Naive thymus-derived CD4-positive, alpha-beta T cell (primary cell): ENCODE data around the gene SLC2A4. TPM values are rescaled to one million over a fixed set of nuclear protein-coding genes. Genes with fewer than 3 reads are reported as not detected.

Experiments used
- ATAC-seq: fragments of 150-1000 bp; cut with Tn5 transposase; 2 replicates; pipeline ENCODE4 v1.10.0; 2021; ENCODE audit warnings: mild to moderate bottlenecking, moderate library complexity
- CTCF ChIA-PET: fragments of 350-600 bp; sonication (Branson Sonifier 250); formaldehyde crosslinking; loops from one replicate; lab custom pipeline; 2021; ENCODE audit warnings: antibody characterized with exemption; lab: Charles Lee
- POLR2A ChIA-PET: fragments of 350-600 bp; sonication (Branson Sonifier 250); formaldehyde crosslinking; loops from one replicate; lab custom pipeline; 2021; ENCODE audit warnings: antibody characterized with exemption, inconsistent platforms; lab: Charles Lee
- DNase-seq, 9 donors: peaks; one replicate each; pipeline versions ENCODE4 v3.0.0 to v3.0.0-alpha.2; 2020 to 2022; ENCODE audit warnings: mixed read lengths in 1 of 9
- H3K27ac ChIP-seq: one replicate; pipeline ENCODE4 v1.7.0; 2013; ENCODE audit warnings: mild to moderate bottlenecking, low read depth, low read length, moderate library complexity
- H3K27me3 ChIP-seq, 2 donors: one replicate each; pipeline ENCODE4 v1.7.0; 2013; ENCODE audit warnings: low read length in 2 of 2, mild to moderate bottlenecking in 2 of 2, moderate library complexity in 2 of 2; ENCODE audit not compliant: control insufficient read depth in 2 of 2, insufficient read depth in 2 of 2
- H3K36me3 ChIP-seq, 3 experiments: 1 replicate in 2 of 3; 2 replicates in 1 of 3; pipeline ENCODE4 v1.7.0; 2013; ENCODE audit warnings: low read length in 3 of 3, mild to moderate bottlenecking in 3 of 3, moderate library complexity in 1 of 3; ENCODE audit not compliant: insufficient read depth in 3 of 3, control insufficient read depth in 2 of 3
- H3K4me1 ChIP-seq, 2 donors: one replicate each; pipeline ENCODE4 v1.7.0; 2013; ENCODE audit warnings: low read length in 2 of 2, mild to moderate bottlenecking in 2 of 2, moderate library complexity in 1 of 2; ENCODE audit not compliant: control insufficient read depth in 2 of 2, insufficient read depth in 2 of 2
- H3K4me3 ChIP-seq: 2 replicates; pipeline ENCODE4 v1.7.0; 2013; ENCODE audit warnings: mild to moderate bottlenecking, low read length
- H3K9me3 ChIP-seq, 3 experiments: 1 replicate in 2 of 3; 2 replicates in 1 of 3; pipeline ENCODE4 v1.7.0; 2013; ENCODE audit warnings: low read length in 3 of 3; ENCODE audit not compliant: control insufficient read depth in 2 of 3
- H3K27ac Mint-ChIP-seq, 9 donors: one replicate each; pipeline ENCODE4 v1.8.0; 2020 to 2022; ENCODE audit warnings: mixed read lengths in 9 of 9, mild to moderate bottlenecking in 8 of 9, moderate library complexity in 5 of 9, inconsistent platforms in 2 of 9
- H3K27me3 Mint-ChIP-seq, 5 donors: one replicate each; pipeline ENCODE4 v1.8.0; 2021 to 2022; ENCODE audit warnings: mixed read lengths in 5 of 5, mild to moderate bottlenecking in 1 of 5
- H3K36me3 Mint-ChIP-seq, 5 donors: one replicate each; pipeline ENCODE4 v1.8.0; 2020 to 2022; ENCODE audit warnings: mixed read lengths in 5 of 5, mild to moderate bottlenecking in 3 of 5, inconsistent platforms in 1 of 5
- H3K4me1 Mint-ChIP-seq, 7 donors: one replicate each; pipeline ENCODE4 v1.8.0; 2020 to 2022; ENCODE audit warnings: mixed read lengths in 7 of 7, mild to moderate bottlenecking in 3 of 7, inconsistent platforms in 1 of 7
- H3K4me3 Mint-ChIP-seq, 10 donors: one replicate each; pipeline ENCODE4 v1.8.0; 2020 to 2022; ENCODE audit warnings: mild to moderate bottlenecking in 10 of 10, mixed read lengths in 10 of 10, moderate library complexity in 6 of 10, inconsistent platforms in 2 of 10
- H3K9me3 Mint-ChIP-seq, 11 donors: one replicate each; pipeline ENCODE4 v1.8.0; 2020 to 2022; ENCODE audit warnings: mixed read lengths in 11 of 11, mild to moderate bottlenecking in 4 of 11, inconsistent platforms in 1 of 11, moderate library complexity in 1 of 11
- intact Hi-C, 2 donors: fragments of 100-400 bp; cut with micrococcal nuclease; formaldehyde crosslinking; loops; one replicate each; pipeline ENCODE4 v1.15.1; 2023
- polyA plus RNA-seq, 2 donors: library from polyadenylated mRNA; unstranded; fragments of 300-500 nt; fragmentation: Illumina TruSeq; gene quantifications; one replicate each; pipeline ENCODE4 v1.2.3, GENCODE V29; 2021
- total RNA-seq, 6 experiments: library from RNA in 5 of 6; stranded (reverse) in 5 of 6; gene quantifications; 1 replicate in 5 of 6; 2 replicates in 1 of 6; pipeline ENCODE4 v1.2.3 and lab custom pipeline; 2021 to 2026

SLC2A4 gene
- total and polyA plus RNA-seq, 7 experiments from 2014 or later, result not detected

DNA sequence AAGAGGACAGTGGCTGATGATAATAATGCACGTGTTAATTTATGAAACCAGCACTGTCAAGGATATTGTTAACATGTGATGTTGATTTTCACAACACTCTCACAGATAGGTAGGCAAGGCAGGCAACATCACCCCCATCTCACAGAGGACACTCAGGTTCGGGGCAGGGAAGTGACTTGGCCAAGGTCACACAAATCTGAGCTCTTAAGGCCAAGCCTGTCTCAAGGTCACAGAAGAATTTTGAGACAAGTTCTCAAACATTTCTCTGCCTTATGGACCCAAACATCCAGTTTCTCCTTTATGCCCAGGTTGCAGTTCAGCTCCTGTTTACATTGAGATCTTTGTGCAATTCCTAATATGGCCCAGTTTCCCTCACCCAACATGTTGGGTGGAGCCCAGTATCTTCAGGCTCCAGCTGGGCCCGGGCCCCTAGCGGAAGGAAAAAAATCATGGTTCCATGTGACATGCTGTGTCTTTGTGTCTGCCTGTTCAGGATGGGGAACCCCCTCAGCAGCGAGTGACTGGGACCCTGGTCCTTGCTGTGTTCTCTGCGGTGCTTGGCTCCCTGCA is 1.3 kb downstream of the SLC2A4 start:
- Histone ChIP-seq H3K9me3 (no peaks in the 10 kb centered on the region), H3K36me3 (no peaks in the 10 kb centered on the region), H3K4me1 (peaks cover 11 to 23% of the 10 kb centered on the region in 2 donors), H3K27me3 (no peaks in the 10 kb centered on the region), H3K27ac (no peak overlapping the region), H3K4me3 (no peak overlapping the region)
- peaks cover 14 to 31% (median 21%) of the 10 kb centered on the region in 7 donors for H3K4me1 Mint-ChIP-seq
- ATAC-seq, result no peak
- peaks cover 6 to 50% (median 21%) of the 10 kb centered on the region in 5 donors for H3K27me3 Mint-ChIP-seq
- intact Hi-C loops, result loop anchor here in 1 of 2 donors (5.0 kb wide), 1 partner anchor 69 kb away; the partner anchor contains the start of gene KCTD11
- no peaks in the 10 kb centered on the region for H3K36me3 Mint-ChIP-seq
- ChIA-PET POLR2A (interaction anchor here (0.7 to 2.3 kb wide), 5 partner anchors 9 to 62 kb away, joined by 3 to 13 read pairs (median 4); no protein-coding TSS in a partner anchor), CTCF (interaction anchor here (0.6 to 4.6 kb wide), 5 partner anchors 14 to 279 kb away, joined by 3 to 18 read pairs (median 3); partner anchors contain the start of genes ACAP1 and SENP3)
- DNase-seq, result no peak
- peak overlapping the region in 8 of 10 donors; percentile 10 to 85 (median 52) for H3K4me3 Mint-ChIP-seq
- peak overlapping the region in 1 of 9 donors; percentile 62 for H3K27ac Mint-ChIP-seq
- H3K9me3 Mint-ChIP-seq, result peaks cover 0 to 1% (median 0%) of the 10 kb centered on the region in 11 donors

DNA sequence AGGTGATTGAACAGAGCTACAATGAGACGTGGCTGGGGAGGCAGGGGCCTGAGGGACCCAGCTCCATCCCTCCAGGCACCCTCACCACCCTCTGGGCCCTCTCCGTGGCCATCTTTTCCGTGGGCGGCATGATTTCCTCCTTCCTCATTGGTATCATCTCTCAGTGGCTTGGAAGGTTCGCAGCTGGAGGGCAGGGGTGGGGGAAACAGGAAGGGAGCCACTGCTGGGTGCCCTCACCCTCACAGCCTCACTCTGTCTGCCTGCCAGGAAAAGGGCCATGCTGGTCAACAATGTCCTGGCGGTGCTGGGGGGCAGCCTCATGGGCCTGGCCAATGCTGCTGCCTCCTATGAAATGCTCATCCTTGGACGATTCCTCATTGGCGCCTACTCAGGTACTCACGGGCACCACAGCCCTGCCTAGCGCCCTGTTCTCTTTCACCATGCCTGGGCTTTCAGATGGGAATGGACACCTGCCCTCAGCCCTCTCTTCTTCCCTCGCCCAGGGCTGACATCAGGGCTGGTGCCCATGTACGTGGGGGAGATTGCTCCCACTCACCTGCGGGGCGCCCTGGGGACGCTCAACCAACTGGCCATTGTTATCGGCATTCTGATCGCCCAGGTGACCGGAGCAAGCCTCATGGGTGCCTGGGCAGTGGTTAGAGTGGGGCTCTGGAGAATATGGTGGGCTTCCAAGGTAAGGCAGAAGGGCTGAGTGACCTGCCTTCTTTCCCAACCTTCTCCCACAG is 2.1 kb downstream of the SLC2A4 start:
- H3K4me3 ChIP-seq, result no peak overlapping the region
- POLR2A ChIA-PET, result interaction anchor here (1.2 to 2.3 kb wide), 3 partner anchors 8 to 57 kb away, joined by 3 to 12 read pairs (median 4); no protein-coding TSS in a partner anchor
- ATAC-seq (no peak), DNase-seq (no peak)
- H3K4me1 ChIP-seq, result peaks cover 11 to 23% of the 10 kb centered on the region in 2 donors
- intact Hi-C loops, result loop anchor here in 1 of 2 donors (5.0 kb wide), 1 partner anchor 69 kb away; the partner anchor contains the start of gene KCTD11
- no peak overlapping the region for H3K27ac ChIP-seq
- peaks cover 14 to 31% (median 21%) of the 10 kb centered on the region in 7 donors for H3K4me1 Mint-ChIP-seq
- H3K27me3 Mint-ChIP-seq, result peaks cover 13 to 56% (median 22%) of the 10 kb centered on the region in 5 donors
- CTCF ChIA-PET, result interaction anchor here (0.7 to 1.7 kb wide), 3 partner anchors 13 to 39 kb away, joined by 3 to 6 read pairs (median 3); no protein-coding TSS in a partner anchor
- H3K36me3 Mint-ChIP-seq, result no peaks in the 10 kb centered on the region
- H3K27ac Mint-ChIP-seq, result peak overlapping the region in 1 of 9 donors; percentile 55
- no peaks in the 10 kb centered on the region for H3K27me3 ChIP-seq
- no peaks in the 10 kb centered on the region for H3K9me3 ChIP-seq
- no peaks in the 10 kb centered on the region for H3K36me3 ChIP-seq
- H3K9me3 Mint-ChIP-seq, result peaks cover 0 to 1% (median 0%) of the 10 kb centered on the region in 11 donors
- H3K4me3 Mint-ChIP-seq, result peak overlapping the region in 2 of 10 donors; percentile 8 to 19

DNA sequence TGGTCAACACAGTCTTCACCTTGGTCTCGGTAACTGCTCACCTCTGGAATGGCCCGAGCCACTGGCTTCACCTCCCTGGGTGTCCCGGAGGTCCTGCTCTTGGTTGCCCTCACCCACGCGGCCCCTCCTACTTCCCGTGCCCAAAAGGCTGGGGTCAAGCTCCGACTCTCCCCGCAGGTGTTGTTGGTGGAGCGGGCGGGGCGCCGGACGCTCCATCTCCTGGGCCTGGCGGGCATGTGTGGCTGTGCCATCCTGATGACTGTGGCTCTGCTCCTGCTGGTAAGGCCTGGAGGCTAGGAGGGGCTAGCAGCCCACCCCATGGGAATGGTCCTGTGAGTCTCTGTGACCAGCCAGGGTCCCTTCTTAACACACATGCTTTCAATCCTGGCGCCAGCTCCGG is 3.4 kb downstream of the SLC2A4 start:
- no peaks in the 10 kb centered on the region for H3K9me3 ChIP-seq
- H3K4me3 Mint-ChIP-seq, result no peak overlapping the region
- peaks cover 0 to 1% (median 0%) of the 10 kb centered on the region in 11 donors for H3K9me3 Mint-ChIP-seq
- POLR2A ChIA-PET, result no interaction called here
- DNase-seq (no peak), ATAC-seq (no peak)
- peaks cover 11 to 23% of the 10 kb centered on the region in 2 donors for H3K4me1 ChIP-seq
- no peak overlapping the region for H3K4me3 ChIP-seq
- CTCF ChIA-PET, result interaction anchor here (2.2 kb wide), 1 partner anchor 12 kb away, joined by 10 read pairs; no protein-coding TSS in a partner anchor
- peaks cover 14 to 31% (median 20%) of the 10 kb centered on the region in 7 donors for H3K4me1 Mint-ChIP-seq
- H3K27ac ChIP-seq, result no peak overlapping the region
- no peaks in the 10 kb centered on the region for H3K27me3 ChIP-seq
- peaks cover 13 to 56% (median 22%) of the 10 kb centered on the region in 5 donors for H3K27me3 Mint-ChIP-seq
- H3K27ac Mint-ChIP-seq, result no peak overlapping the region
- no peaks in the 10 kb centered on the region for H3K36me3 ChIP-seq
- no peaks in the 10 kb centered on the region for H3K36me3 Mint-ChIP-seq
- intact Hi-C loops, result loop anchor here in 1 of 2 donors (5.0 kb wide), 1 partner anchor 67 kb away; the partner anchor contains the start of gene KCTD11

DNA sequence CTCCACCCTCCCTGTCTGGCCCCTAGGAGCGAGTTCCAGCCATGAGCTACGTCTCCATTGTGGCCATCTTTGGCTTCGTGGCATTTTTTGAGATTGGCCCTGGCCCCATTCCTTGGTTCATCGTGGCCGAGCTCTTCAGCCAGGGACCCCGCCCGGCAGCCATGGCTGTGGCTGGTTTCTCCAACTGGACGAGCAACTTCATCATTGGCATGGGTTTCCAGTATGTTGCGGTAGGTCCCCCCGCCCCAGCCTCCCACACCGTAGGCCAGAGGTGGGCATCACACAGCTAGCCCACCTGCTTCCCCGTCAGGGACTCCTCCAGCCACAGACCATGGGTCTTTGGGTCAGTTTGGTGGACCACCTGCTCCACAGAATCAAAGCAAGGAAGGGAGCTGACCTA is 4.2 kb downstream of the SLC2A4 start:
- Mint-ChIP-seq H3K9me3 (no peaks in the 10 kb centered on the region), H3K4me1 (peaks cover 8 to 24% (median 13%) of the 10 kb centered on the region in 7 donors), H3K4me3 (no peak overlapping the region), H3K27me3 (peaks cover 13 to 52% (median 22%) of the 10 kb centered on the region in 5 donors), H3K36me3 (no peaks in the 10 kb centered on the region), H3K27ac (no peak overlapping the region)
- H3K4me1 ChIP-seq, result peaks cover 10 to 23% of the 10 kb centered on the region in 2 donors
- CTCF ChIA-PET, result interaction anchor here (0.9 to 2.2 kb wide), 2 partner anchors 11 to 66 kb away, joined by 3 to 10 read pairs; no protein-coding TSS in a partner anchor
- no peaks in the 10 kb centered on the region for H3K27me3 ChIP-seq
- no peak for DNase-seq
- no peaks in the 10 kb centered on the region for H3K9me3 ChIP-seq
- H3K36me3 ChIP-seq, result no peaks in the 10 kb centered on the region
- no peak for ATAC-seq
- no peak overlapping the region for H3K4me3 ChIP-seq
- POLR2A ChIA-PET, result interaction anchor here (0.5 to 1.2 kb wide), 4 partner anchors 10 to 1162 kb away, joined by 3 read pairs; no protein-coding TSS in a partner anchor
- H3K27ac ChIP-seq, result no peak overlapping the region
- intact Hi-C loops, result no loop called here

DNA sequence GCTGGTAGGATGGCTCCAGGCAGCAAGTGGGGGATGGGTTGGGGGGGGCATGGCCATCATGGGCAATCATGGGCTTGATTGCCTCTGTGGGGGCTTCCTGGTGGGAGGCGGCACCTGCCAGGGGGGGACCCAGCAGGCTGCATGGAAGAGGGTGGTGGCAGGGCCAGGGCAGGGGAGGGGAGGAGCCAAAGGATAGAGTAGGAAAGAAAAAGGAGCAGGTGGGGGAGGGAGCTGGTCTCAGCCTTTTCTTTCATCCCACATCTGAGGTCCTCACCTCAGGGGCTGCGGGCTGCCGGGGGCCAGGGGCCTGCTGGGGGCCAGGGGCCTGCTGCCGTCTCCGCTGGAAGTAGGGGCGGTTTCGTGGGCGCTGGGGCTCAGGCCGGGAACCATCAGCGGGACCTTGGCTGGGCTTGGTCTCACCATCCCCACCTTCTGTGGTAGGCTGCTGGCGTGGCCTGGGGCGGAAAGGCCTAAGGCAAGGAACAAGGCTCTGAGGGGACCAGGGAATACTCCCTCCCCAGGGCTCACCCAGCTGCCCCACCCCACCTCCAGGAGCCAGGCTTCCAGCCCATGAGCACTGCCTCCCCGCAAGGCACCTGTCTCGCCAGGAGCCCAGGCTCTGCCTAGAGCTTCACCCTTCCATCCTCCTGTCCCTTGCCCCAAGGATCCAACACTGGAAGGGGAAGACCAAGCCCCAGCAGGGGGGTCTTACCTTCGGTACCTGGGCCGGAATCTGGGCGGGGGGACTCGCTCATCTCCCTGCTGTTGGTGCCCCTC is 7.9 kb downstream of the SLC2A4 start:
- no peaks in the 10 kb centered on the region for H3K9me3 Mint-ChIP-seq
- peaks cover 0 to 9% of the 10 kb centered on the region in 2 donors for H3K4me1 ChIP-seq
- H3K27me3 Mint-ChIP-seq, result peaks cover 0 to 46% (median 15%) of the 10 kb centered on the region in 5 donors
- H3K4me3 ChIP-seq, result no peak overlapping the region
- H3K4me1 Mint-ChIP-seq, result peaks cover 0 to 11% (median 5%) of the 10 kb centered on the region in 7 donors
- H3K9me3 ChIP-seq, result no peaks in the 10 kb centered on the region
- no peaks in the 10 kb centered on the region for H3K27me3 ChIP-seq
- H3K27ac ChIP-seq, result no peak overlapping the region
- intact Hi-C loops, result no loop called here
- ATAC-seq (no peak), DNase-seq (no peak)
- H3K27ac Mint-ChIP-seq, result no peak overlapping the region
- H3K4me3 Mint-ChIP-seq, result peak overlapping the region in 1 of 10 donors; percentile 45
- H3K36me3 ChIP-seq, result no peaks in the 10 kb centered on the region
- no peaks in the 10 kb centered on the region for H3K36me3 Mint-ChIP-seq
- POLR2A ChIA-PET, result interaction anchor here (0.7 to 1.0 kb wide), 2 partner anchors 41 to 884 kb away, joined by 3 to 4 read pairs; no protein-coding TSS in a partner anchor
- CTCF ChIA-PET, result interaction anchor here (1.0 kb wide), 1 partner anchor 224 kb away, joined by 3 read pairs; no protein-coding TSS in a partner anchor
